NB4 (cell line): Measurements from ENCODE around the gene CDH4.

Experiments
- DNase-seq: peaks from one replicate; pipeline ENCODE4 v3.0.0; 2010; ENCODE audit warnings: low read depth
- H3K4me3 ChIP-seq: one replicate; pipeline ENCODE4 v1.5.1; 2011; ENCODE audit warnings: mild to moderate bottlenecking, low read depth, low read length, moderate library complexity
- CTCF ChIP-seq: IDR thresholded peaks from one replicate; pipeline ENCODE4 v1.5.1; 2012; ENCODE audit warnings: low read depth, low read length
- MAX ChIP-seq: IDR thresholded peaks from 2 replicates; pipeline ENCODE4 v1.6.1; 2011; ENCODE audit warnings: low read depth, low read length
- MYC ChIP-seq: IDR thresholded peaks from 2 replicates; pipeline ENCODE4 v1.6.1; 2011; ENCODE audit warnings: low read depth, low read length
- POLR2A ChIP-seq: IDR thresholded peaks from 2 replicates; pipeline ENCODE4 v1.6.1; 2011; ENCODE audit warnings: mild to moderate bottlenecking; ENCODE audit not compliant: insufficient read length; ENCODE audit errors: extremely low read depth

CDH4 gene

GRCh38 chr20:61254881-61255626 lies 3.0 kb downstream of the CDH4 start:
- DNase-seq, result no peak
- H3K4me3 ChIP-seq, result no peak overlapping the region
- TF ChIP-seq CTCF, result no peak
- TF ChIP-seq MYC, result no peak

- no peak for DNase-seq
- no peak overlapping the region for H3K4me3 ChIP-seq
- TF ChIP-seq CTCF, result no peak
- TF ChIP-seq MYC, result no peak
- no peak for TF ChIP-seq POLR2A
- no peak for TF ChIP-seq MAX
These were observed 4.3 kb downstream of the CDH4 start for GRCh38 chr20:61256365-61256764.

- H3K4me3 ChIP-seq, result no peak overlapping the region
- no peak for DNase-seq
- TF ChIP-seq CTCF (no peak), MAX (no peak), MYC (no peak), POLR2A (no peak)
These were observed 4.8 kb downstream of the CDH4 start for GRCh38 chr20:61256824-61257223.

GRCh38 chr20:61257611-61258010 lies 5.5 kb downstream of the CDH4 start:
- DNase-seq, result no peak
- TF ChIP-seq MAX (no peak), CTCF (no peak), MYC (no peak)
- no peak overlapping the region for H3K4me3 ChIP-seq

GRCh38 chr20:61259741-61260140 lies 7.7 kb downstream of the CDH4 start:
- H3K4me3 ChIP-seq, result no peak overlapping the region
- TF ChIP-seq MYC, result no peak
- no peak for TF ChIP-seq CTCF
- no peak for TF ChIP-seq MAX
- no peak for TF ChIP-seq POLR2A
- DNase-seq, result no peak

- no peak for DNase-seq
- TF ChIP-seq MYC (no peak), MAX (no peak), CTCF (peak; percentile 23), POLR2A (no peak)
These were observed 8.8 kb downstream of the CDH4 start for GRCh38 chr20:61260905-61261304.

More at GRCh38 chr20:61260905-61261304, 8.8 kb downstream of the CDH4 start:
- no peak overlapping the region for H3K4me3 ChIP-seq
